K562 treated with DMSO at 1 percent for 12 hours (cell line): ENCODE results near the gene DDIT4L. TPM values are rescaled to one million over a fixed set of nuclear protein-coding genes. Genes with fewer than 3 reads are reported as not detected.

Experiments
- total RNA-seq: library from RNA; unstranded; fragments of 300-600 nt; gene quantifications from 2 replicates; pipeline ENCODE4 v1.2.3, GENCODE V29; 2022; ENCODE audit not compliant: insufficient read depth

The DDIT4L gene, protein sequence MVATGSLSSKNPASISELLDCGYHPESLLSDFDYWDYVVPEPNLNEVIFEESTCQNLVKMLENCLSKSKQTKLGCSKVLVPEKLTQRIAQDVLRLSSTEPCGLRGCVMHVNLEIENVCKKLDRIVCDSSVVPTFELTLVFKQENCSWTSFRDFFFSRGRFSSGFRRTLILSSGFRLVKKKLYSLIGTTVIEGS
- not detected in 2 replicates for total RNA-seq

GRCh38 chr4:100189820-100190642 lies at the start of gene DDIT4L:
DDIT4L (minus strand) TSS chr4:100190468; CDS start chr4:100189983, 485 bp downstream.

Other genes starting within 250 kb of the DDIT4L start
- gene DNAJB14, start 243.8 kb downstream of the DDIT4L start, total RNA-seq, result 16.5 and 19.9 TPM in 2 replicates
- gene H2AZ1, start 240.2 kb downstream of the DDIT4L start, total RNA-seq, result 1,287 and 1,361 TPM in 2 replicates